ENCODE data around the gene FZD8.

The FZD8 gene

DNA sequence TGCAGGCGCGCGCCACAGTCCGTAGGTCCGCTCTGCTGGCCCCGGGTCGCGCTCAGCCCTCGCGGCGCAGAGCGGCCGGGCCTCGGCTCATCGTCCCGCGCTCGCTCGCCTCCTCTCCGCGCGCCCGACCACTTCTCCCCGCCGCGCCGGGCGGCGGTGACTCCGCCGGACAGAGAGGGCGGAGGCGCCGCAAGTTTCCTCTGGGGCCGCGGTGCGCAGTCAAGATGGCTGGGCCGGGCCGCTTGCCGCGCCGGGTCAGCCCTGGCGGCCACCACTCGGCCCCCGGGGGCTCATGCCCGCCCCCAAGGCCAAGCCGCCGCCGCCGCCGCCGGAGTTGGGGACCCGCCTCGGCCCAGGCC lies 441 bp downstream of the FZD8 start:
- no peak for DNase-seq (ENCODE audit: low read depth)

DNA sequence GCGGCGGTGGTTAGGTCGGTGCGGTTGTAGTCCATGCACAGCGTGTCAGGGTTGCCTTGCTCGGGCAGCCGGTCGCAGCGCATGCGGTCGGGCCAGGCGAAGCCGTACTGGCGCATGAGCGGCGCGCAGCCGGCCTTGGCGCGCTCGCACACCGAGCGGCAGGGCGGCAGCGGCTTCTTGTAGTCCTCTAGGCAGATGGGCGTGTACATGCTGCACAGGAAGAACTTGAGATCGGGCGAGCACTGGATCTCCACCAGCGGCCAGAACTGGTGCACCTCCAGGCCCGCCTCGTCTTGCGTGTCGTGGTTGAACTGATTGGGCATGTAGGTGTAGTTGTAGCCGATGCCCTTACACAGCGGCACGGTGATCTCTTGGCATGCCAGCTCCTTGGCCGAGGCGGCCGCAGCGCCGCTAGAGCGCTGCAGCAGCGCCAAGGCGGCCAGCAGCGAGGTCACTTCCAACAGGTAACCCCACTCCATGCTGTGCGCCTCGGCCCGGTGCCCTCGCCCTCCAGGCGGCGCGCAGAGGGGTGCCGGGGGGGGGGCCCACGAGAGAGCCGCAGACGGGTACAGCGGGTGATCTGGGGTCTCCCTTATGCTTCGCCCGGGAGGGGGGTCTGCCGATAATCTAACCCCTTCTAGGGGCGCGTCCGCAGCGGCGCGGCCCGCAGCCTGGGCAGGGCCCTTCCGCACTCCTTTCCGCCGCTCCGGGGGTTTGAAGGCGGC lies 983 bp downstream of the FZD8 start:
- no peak for DNase-seq (ENCODE audit: low read depth)

DNA sequence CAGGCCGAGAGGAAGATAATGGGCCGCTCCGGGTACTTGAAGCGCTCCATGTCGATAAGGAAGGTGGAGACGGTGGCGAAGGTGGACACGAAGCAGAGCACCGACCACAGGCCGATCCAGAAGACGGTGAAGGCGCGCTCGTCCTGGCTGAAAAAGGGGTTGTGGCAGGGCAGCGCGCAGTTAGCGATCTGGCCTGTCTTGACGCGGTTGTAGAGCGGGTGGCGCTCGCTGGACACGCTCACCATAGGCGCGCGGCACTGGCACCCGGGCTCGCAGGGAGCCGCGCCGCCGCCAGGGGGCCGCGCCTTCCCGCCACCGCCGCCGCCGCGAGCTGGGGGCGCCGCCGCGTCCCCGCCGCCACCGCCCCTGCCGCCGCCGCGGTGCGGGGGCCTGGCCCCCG lies 1.6 kb downstream of the FZD8 start:
- no peak for DNase-seq (ENCODE audit: low read depth)

DNA sequence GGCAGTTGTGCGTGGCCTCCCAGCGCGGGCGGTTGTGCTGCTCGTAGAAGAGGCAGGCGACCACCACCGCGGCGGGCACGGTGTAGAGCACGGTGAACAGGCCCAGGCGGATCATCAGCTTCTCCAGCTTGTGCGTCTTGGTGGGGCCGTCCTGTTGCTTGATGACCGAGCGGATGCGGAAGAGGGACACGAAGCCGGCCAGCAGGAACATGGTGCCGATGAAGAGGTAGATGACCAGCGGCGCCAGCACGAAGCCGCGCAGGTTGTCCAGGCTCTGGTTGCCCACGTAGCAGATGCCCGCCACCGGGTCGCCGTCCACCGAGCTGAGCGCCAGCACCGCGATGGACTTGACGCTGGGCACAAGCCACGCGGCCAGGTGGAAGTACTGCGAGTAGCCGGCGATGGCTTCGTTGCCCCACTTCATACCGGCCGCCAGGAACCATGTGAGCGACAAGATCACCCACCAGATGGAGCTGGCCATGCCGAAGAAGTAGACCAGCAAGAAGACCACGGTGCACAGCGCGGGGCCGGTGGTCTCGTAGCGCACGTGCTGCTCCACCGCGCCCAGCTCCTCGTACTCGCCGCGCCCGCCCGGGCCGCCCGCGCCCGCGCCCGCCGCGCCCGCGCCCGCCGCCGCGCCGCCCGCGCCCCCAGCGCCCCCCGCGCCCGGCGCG lies 2.2 kb downstream of the FZD8 start:
- no peak for DNase-seq (ENCODE audit: low read depth)

DNA sequence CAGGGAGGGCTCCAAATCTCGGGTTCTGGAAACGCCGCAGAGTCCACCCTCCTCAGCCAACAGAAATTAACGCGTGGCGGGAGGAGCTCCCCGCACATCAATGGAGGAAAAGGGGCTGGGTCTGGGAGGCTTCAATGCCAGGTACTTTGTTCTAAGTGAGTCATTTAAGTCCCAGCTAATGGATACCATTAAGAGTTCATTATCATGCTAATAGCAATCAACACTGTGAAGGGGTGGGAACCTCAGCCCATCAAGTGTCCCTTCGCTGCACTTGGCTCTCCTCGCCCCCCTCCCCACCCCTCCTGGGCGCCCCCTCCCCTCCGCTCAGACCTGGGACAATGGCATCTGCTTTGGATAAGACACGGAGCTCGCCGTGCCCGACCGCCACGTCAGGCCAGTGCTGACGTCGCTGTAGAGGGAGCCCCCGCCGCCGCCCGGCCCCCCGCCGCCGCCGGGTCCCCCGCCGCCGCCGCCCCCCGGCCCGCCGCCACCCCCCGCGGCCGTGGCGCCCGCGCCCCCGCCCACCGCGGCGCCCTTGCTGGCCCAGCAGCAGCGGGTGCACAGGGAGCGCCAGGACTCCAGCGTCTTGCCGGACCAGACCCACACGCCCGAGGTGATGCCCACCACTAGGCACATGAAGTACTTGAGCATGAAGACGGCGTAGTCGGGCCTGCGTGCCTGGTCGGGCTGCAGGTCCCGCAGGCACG lies 2.9 kb downstream of the FZD8 start:
- DNase-seq (ENCODE audit: low read depth) = no peak

DNA sequence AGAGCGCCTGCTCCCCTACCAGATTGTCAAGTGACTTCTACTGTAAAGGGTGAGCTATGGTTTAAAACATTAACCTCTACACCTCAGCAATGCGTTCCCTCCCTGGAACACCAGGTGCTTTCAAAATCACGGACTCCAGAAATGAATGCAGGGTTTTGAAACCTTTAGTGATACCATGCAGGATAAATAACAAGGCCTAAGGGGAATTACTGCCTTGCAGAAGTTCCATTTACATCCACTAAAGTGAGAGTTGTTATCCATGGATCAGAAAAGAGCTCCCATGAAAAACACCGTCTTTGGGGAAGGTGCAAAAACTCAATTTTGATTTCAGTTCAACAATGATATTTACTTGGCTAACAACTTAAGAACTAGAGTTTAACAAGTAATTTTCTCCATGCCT lies 4.0 kb downstream of the FZD8 start:
- DNase-seq (ENCODE audit: low read depth) = no peak

DNA sequence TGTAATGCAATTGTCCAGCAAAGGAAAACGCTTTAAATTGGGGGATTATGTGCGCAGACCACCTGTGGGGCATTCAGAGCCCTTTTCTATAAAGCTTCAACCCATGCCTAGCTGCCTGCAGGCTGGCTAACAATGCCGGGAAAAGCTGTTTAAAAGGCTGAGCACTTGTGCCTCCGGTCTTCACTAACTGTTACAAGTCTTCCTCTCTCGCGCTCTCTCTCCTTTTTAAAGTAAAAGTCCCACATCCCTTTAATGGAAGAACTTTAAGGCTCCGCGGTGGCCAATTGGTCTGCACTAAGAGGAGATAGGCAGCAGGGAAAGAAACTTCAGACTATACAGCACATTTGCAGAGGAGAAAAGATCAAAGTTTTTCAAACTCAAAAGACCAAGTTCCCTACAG lies 4.6 kb downstream of the FZD8 start:
- DNase-seq (ENCODE audit: low read depth) = no peak

DNA sequence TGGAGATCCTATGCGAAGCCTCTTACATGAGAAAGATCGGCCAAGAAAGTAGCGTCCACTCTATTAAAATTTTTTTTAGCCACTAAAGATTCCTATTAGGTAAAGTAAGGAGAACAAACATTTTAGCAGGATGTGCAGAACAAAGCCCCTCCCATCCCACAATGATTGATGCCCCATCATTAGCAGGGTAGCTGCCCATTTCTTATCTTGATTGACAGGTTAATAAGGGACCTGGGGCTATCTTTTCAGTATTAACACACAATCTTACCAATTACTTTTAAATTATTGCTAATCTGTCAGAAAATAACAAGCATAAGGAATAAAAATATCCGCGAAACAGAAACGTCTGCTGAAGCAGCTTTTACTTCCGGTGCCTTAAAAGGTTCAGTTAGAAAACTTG lies 5.1 kb downstream of the FZD8 start:
- no peak for DNase-seq (ENCODE audit: low read depth)

DNA sequence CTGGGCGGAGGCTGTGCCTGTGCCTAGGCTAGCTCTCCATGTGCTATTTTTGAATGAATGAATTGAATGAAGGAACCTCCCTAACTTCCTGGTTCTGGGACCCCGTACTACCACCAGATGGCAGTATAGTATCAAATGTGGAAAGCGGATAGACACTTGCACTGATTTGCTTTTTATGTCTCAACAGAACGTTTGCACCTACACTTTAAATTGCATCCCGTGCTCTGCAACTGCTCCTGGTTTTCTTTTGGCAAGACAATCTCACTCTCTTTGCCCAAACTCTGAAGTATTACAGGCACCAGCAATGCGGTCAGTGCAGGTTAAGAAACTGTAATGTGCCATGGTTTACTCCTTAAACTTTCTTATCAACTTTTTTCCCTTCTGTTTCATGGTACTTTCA lies 6.5 kb downstream of the FZD8 start:
- no peak for DNase-seq (ENCODE audit: low read depth)

DNA sequence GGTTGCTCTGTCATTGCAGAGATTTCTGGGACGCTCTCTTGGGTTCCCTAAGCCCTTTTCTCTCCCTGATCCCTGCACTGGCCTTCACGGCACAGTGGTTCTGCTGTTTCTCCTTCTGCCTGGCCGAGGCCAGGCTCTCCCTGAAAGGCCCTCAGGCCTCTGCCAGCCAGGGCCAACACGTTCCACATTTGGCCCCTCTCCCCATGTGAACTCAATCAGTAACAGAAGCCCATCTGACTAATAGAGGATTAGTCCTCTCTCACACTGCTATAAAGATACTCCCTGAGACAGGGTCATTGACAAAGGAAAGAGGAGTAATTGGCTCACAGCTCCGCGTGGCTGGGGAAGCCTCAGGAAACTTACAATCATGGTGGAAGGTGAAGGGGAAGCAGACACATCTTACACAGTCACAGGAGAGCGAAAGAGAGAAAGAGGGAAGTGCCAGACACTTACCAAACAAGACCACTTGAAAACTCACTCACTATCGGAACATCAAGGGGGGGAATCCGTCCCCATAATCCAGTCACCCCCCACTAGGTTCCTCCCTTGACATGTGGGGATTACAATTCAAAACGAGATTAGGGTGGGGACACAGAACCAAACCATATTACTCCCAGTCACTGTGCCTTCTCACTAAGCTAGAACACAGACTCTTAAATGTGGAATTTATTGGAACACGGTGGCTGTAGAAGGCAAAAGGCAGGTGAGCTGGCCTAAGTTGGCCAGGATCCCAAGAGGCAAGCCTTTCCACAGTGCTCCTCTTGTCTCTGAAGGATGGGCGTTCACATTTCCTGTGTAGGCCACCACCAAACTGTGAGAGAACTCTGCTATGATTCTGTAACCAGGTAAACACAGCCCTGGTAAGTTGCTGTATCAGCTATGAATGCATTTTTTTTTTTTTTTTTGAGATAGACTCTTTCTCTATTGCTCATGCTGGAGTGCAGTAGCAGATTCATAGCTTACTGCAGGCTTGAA lies 8.8 kb downstream of the FZD8 start:
- no peak for DNase-seq (ENCODE audit: low read depth)

DNA sequence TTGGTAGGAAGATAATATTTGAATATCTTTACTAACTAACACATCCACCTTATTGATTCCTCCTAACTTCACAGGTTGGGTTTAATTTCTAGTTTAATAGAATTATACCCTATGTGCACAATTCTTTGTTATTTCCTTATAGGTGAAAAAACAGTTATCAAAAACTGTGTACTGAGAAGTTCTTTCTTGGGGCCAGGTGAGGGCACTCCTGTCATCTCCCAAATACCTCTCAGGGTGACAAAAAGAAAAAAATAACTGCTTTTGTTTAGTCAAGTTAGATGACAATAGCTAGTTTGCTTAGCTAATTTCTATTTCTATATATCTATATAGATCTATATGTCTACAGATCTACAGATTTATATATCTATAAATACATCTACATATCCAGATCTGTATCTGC lies 10.1 kb downstream of the FZD8 start:
- no peak for DNase-seq (ENCODE audit: low read depth)

DNA sequence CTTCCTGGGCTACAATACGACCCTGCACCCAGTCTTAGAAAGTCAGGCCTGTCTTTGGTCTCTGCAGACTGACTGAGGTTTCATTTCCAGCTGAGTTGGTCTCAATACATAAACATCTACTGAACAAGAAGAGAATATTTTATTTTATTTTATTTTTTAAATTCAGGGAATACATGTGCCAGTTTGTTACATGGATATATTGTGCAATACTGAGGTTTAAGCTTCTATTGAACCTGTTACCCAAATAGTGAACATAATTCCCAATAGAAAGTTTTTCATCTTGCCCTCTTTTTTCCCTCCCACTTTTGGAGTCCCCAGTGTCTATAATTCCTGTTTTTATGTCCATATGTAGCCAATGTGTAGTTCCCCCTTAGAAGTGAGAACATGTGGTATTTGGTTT lies 10.7 kb downstream of the FZD8 start:
- DNase-seq (ENCODE audit: low read depth) = no peak

DNA sequence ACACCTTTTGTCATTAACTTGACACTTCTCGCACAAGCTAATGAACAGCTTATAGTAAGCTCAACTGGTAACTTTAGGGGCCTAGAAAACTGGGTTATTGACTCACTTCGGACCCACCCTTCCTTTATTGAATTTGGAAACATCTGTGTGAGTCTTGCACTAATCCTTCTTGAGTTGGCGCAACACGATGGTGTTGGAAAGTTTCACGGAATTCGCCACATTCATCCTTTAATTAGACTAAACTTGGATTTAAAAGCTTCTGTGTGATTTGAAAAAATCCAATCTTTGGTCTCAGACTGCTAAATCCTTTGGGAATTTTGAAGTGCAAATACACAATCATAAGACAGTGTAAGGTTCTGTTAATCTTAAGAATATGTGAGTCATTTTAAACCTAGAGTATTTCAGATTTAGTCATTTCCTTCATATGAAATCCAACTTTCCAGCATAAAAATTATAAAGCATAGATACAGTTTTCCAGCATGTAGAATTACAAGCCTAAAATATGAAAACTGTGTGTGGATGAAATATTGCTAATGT lies 15.1 kb downstream of the FZD8 start:
- no peak for DNase-seq (ENCODE audit: low read depth)

DNA sequence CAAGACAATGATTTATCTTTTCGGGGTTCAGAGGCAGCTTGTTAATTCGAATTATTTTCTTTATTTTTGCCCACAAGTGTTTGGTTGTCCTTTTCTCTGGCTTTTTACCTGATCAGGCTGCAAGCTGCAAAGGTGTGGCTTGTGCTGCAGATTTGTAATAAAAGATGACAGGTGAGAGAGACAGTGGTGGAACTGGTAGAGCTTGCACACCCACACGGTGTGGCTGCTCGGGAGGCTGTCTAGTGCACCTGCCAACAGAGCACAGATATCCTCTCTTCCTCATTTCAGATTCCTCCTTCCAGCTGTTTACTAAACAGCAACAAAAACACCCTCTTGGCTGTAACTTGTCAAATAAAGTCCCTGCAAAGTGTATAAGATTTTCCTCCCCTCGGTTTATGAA lies 27.8 kb downstream of the FZD8 start:
- no peak for DNase-seq (ENCODE audit: low read depth)

DNA sequence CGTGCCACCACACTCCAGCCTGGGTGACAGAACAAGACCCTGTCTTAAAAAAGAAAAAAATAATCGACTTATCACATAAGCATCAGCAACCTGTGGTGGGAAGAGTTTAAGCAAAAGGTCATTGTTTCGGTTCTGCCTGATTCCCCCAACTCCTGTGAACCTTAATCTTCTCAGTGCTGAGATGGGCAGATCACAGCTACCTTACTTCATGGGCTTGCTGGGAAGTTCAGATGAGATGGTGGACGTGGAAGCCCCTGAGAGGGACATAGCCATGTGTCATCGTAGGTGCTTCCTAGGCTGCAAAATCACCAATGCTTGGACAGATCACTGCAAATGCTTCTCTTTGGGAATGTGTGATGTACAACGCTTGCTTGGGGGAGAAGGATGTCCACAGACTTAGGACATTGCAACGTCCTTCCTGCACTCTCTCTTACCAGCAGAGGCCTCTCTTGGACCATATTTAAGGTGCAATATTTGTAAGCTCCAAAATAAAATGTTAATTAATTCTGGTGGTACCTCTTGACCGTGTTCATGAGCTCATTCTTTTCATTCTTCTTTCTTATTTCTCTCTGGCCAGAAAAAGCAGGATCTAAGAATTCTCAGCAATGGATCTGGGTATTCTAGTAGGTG lies 28.4 kb downstream of the FZD8 start:
- DNase-seq (ENCODE audit: low read depth) = peak; percentile 11

DNA sequence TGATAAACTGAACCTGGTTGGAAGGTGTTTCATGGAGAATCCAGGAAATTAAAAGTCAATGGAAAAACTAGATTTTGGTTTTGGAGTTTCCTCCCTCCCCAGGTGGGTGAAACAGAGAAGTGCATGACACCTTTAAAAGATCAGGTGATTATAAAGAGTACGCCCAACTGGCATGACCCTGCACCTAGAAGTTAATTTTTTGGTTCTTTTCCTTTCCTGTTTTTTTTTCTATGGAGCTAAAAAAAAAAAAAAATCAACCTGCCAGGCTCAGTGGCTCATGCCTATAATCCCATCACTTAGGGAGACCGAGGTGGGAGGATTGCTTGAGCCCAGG lies 29.0 kb downstream of the FZD8 start:
- DNase-seq (ENCODE audit: low read depth) = no peak

DNA sequence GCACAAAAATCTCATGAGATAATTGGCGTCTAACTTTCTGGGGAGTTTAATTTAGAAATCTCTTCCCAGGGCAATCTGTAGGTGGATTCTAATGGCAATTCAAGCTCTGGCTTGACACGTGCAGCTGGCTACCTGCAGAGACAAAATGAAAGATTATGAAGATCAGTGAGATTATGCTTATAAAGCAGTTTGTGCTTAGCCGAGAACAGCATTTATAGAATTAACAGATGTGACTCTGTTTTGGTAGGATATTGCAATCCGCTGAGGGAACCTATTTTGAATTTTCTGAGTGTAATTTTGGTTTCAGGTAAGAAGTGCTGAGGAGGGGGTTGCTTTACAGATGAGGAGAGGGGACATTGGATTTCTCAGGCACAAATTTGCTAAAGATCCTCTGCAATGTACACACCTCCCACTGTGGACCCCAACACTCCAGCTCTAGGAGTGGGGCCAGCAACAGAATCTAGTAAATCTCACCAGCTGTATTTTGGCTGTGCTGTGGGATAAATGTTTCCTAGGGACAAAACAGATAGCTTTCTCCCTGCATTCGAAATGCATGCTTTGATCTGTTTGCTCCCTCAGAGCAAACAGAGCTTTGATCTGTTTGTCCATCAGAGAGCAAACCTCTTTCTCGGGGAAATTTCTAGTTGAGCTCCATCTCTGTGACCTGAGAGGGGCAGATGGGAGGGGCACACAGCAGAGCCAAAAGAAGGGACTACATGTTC lies 29.6 kb downstream of the FZD8 start:
- no peak for DNase-seq (ENCODE audit: low read depth)

DNA sequence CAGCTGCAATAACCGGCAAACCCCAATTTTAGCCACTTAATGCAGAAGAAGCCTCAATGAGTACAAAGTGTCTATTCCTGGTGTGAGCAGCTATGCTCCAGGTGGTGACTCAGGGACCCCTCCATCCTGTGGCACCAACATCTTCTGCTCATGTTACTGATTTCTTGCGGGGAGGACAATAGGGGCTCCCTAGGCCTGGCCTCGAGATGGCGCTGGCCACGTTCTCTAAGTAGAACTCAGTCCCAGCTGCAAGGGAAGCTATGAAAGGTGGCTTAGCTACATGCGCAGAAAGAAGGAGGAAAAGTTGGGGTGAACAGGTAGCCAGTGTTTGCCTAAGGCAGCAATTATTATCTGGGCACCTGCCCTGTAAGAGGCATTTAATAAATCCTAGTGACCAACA lies 30.3 kb downstream of the FZD8 start:
- no peak for DNase-seq (ENCODE audit: low read depth)

DNA sequence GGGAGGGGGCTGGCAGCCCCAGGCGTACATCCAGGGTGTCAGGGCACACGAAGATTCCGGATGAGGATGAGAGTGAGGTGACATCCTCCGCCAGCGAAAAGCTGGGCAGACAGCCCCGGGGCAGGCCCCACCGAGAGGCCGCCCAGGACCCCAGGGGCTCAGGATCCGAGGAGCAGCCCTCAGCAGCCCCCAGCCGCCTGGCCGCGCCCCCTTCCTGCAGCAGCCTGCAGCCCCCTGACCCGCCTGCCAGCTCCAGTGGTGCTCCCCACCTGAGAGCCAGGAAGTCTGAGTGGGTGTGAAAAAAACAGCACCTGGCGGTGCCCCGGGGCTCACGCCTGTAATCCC lies 33.8 kb downstream of the FZD8 start:
- no peak for DNase-seq (ENCODE audit: low read depth)

DNA sequence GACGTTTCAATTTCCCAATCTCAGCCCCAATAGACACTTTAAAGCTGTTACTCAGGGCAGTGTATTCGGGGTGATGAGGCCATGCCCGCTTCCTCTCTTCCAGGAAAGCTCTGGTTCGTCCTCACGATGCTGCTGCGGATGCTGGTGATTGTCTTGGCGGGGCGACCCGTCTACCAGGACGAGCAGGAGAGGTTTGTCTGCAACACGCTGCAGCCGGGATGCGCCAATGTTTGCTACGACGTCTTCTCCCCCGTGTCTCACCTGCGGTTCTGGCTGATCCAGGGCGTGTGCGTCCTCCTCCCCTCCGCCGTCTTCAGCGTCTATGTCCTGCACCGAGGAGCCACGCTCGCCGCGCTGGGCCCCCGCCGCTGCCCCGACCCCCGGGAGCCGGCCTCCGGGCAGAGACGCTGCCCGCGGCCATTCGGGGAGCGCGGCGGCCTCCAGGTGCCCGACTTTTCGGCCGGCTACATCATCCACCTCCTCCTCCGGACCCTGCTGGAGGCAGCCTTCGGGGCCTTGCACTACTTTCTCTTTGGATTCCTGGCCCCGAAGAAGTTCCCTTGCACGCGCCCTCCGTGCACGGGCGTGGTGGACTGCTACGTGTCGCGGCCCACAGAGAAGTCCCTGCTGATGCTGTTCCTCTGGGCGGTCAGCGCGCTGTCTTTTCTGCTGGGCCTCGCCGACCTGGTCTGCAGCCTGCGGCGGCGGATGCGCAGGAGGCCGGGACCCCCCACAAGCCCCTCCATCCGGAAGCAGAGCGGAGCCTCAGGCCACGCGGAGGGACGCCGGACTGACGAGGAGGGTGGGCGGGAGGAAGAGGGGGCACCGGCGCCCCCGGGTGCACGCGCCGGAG lies 34.4 kb downstream of the FZD8 start:
- no peak for DNase-seq (ENCODE audit: low read depth)

Data from non-pigmented ciliary epithelial cell (primary cell).